ENCODE data around the gene SERPINB11.
"Not testable (repeated sequence)": the region's sequence is repeated elsewhere in the genome, so short reads cannot be mapped to it uniquely, and the experiment has no call there.

SERPINB11 gene

GRCh38 chr18:63702660-63703059 is at the start of gene SERPINB11:
SERPINB11 (plus strand) TSS chr18:63702960; CDS start chr18:63710194, 7,234 bp downstream.
- no peak within 1 kb of the TSS for H2AFZ ChIP-seq (ENCODE audit: low read depth, low read length)
- no peaks in the 10 kb centered on the region for H3K36me3 ChIP-seq (ENCODE audit: insufficient read depth, low read length)
- H3K4me3 ChIP-seq (ENCODE audit: low read length), result no peak within 1 kb of the TSS
- H3K9me3 ChIP-seq (ENCODE audit: low read length), result no peaks in the 10 kb centered on the region
- no peaks in the 10 kb centered on the region for H3K27me3 ChIP-seq (ENCODE audit: insufficient read depth, low read length)
- H3K4me1 ChIP-seq (ENCODE audit: insufficient read depth, low read length), result no peaks in the 10 kb centered on the region

- H3K36me3 ChIP-seq (ENCODE audit: insufficient read depth, low read length); H2AFZ ChIP-seq (ENCODE audit: low read depth, low read length); H3K4me3 ChIP-seq (ENCODE audit: low read length); H3K4me1 ChIP-seq (ENCODE audit: insufficient read depth, low read length); H3K9me3 ChIP-seq (ENCODE audit: low read length); H3K27me3 ChIP-seq (ENCODE audit: insufficient read depth, low read length): not testable (repeated sequence)
These were observed 43.8 kb upstream of the SERPINB11 start for GRCh38 chr18:63658920-63659319.

GRCh38 chr18:63661750-63662149 is 41.0 kb upstream of the SERPINB11 start, which contains the start of gene SERPINB3:
SERPINB3 (minus strand) TSS chr18:63661893; CDS start chr18:63661216, 677 bp downstream.
- not testable (repeated sequence) for H3K36me3 ChIP-seq (ENCODE audit: insufficient read depth, low read length); H3K9me3 ChIP-seq (ENCODE audit: low read length); H3K4me3 ChIP-seq (ENCODE audit: low read length); H2AFZ ChIP-seq (ENCODE audit: low read depth, low read length); H3K4me1 ChIP-seq (ENCODE audit: insufficient read depth, low read length); H3K27me3 ChIP-seq (ENCODE audit: insufficient read depth, low read length)

- no peaks in the 10 kb centered on the region for H3K27me3 ChIP-seq (ENCODE audit: insufficient read depth, low read length)
- no peak overlapping the region for H2AFZ ChIP-seq (ENCODE audit: low read depth, low read length)
- H3K4me1 ChIP-seq (ENCODE audit: insufficient read depth, low read length), result no peaks in the 10 kb centered on the region
- H3K4me3 ChIP-seq (ENCODE audit: low read length), result no peak overlapping the region
- no peaks in the 10 kb centered on the region for H3K36me3 ChIP-seq (ENCODE audit: insufficient read depth, low read length)
- H3K9me3 ChIP-seq (ENCODE audit: low read length), result no peaks in the 10 kb centered on the region
These were observed 38.2 kb upstream of the SERPINB11 start for GRCh38 chr18:63664571-63664970.

- H2AFZ ChIP-seq (ENCODE audit: low read depth, low read length), result no peak overlapping the region
- no peaks in the 10 kb centered on the region for H3K9me3 ChIP-seq (ENCODE audit: low read length)
- no peaks in the 10 kb centered on the region for H3K4me1 ChIP-seq (ENCODE audit: insufficient read depth, low read length)
These were observed 26.0 kb upstream of the SERPINB11 start for GRCh38 chr18:63676526-63677323.

GRCh38 chr18:63677500-63678225 is 25.1 kb upstream of the SERPINB11 start:
- Histone ChIP-seq H3K27me3 (ENCODE audit: insufficient read depth, low read length) (no peaks in the 10 kb centered on the region), H3K36me3 (ENCODE audit: insufficient read depth, low read length) (no peaks in the 10 kb centered on the region), H3K4me3 (ENCODE audit: low read length) (no peak overlapping the region), H3K9me3 (ENCODE audit: low read length) (no peaks in the 10 kb centered on the region), H3K4me1 (ENCODE audit: insufficient read depth, low read length) (no peaks in the 10 kb centered on the region), H2AFZ (ENCODE audit: low read depth, low read length) (no peak overlapping the region)

More at GRCh38 chr18:63676526-63677323, 26.0 kb upstream of the SERPINB11 start:
- Histone ChIP-seq H3K27me3 (ENCODE audit: insufficient read depth, low read length) (no peaks in the 10 kb centered on the region), H3K36me3 (ENCODE audit: insufficient read depth, low read length) (no peaks in the 10 kb centered on the region), H3K4me3 (ENCODE audit: low read length) (no peak overlapping the region)

GRCh38 chr18:63679820-63680606 is 22.7 kb upstream of the SERPINB11 start:
- no peak overlapping the region for H2AFZ ChIP-seq (ENCODE audit: low read depth, low read length)
- no peaks in the 10 kb centered on the region for H3K4me1 ChIP-seq (ENCODE audit: insufficient read depth, low read length)
- H3K27me3 ChIP-seq (ENCODE audit: insufficient read depth, low read length), result no peaks in the 10 kb centered on the region
- no peak overlapping the region for H3K4me3 ChIP-seq (ENCODE audit: low read length)
- H3K36me3 ChIP-seq (ENCODE audit: insufficient read depth, low read length), result no peaks in the 10 kb centered on the region
- H3K9me3 ChIP-seq (ENCODE audit: low read length), result no peaks in the 10 kb centered on the region

- H3K9me3 ChIP-seq (ENCODE audit: low read length), result no peaks in the 10 kb centered on the region
- H3K4me1 ChIP-seq (ENCODE audit: insufficient read depth, low read length), result no peaks in the 10 kb centered on the region
- H3K4me3 ChIP-seq (ENCODE audit: low read length), result no peak overlapping the region
- no peak overlapping the region for H2AFZ ChIP-seq (ENCODE audit: low read depth, low read length)
- H3K27me3 ChIP-seq (ENCODE audit: insufficient read depth, low read length), result no peaks in the 10 kb centered on the region
- H3K36me3 ChIP-seq (ENCODE audit: insufficient read depth, low read length), result no peaks in the 10 kb centered on the region
These were observed 21.1 kb upstream of the SERPINB11 start for GRCh38 chr18:63681449-63682340.

GRCh38 chr18:63683152-63683551 is 19.6 kb upstream of the SERPINB11 start:
- H3K36me3 ChIP-seq (ENCODE audit: insufficient read depth, low read length), result no peaks in the 10 kb centered on the region
- no peaks in the 10 kb centered on the region for H3K9me3 ChIP-seq (ENCODE audit: low read length)
- H3K4me1 ChIP-seq (ENCODE audit: insufficient read depth, low read length), result no peaks in the 10 kb centered on the region
- H3K27me3 ChIP-seq (ENCODE audit: insufficient read depth, low read length), result no peaks in the 10 kb centered on the region
- H3K4me3 ChIP-seq (ENCODE audit: low read length), result no peak overlapping the region
- no peak overlapping the region for H2AFZ ChIP-seq (ENCODE audit: low read depth, low read length)

- H3K9me3 ChIP-seq (ENCODE audit: low read length), result no peaks in the 10 kb centered on the region
- no peak overlapping the region for H2AFZ ChIP-seq (ENCODE audit: low read depth, low read length)
- no peaks in the 10 kb centered on the region for H3K27me3 ChIP-seq (ENCODE audit: insufficient read depth, low read length)
- H3K4me1 ChIP-seq (ENCODE audit: insufficient read depth, low read length), result no peaks in the 10 kb centered on the region
- no peak overlapping the region for H3K4me3 ChIP-seq (ENCODE audit: low read length)
- no peaks in the 10 kb centered on the region for H3K36me3 ChIP-seq (ENCODE audit: insufficient read depth, low read length)
These were observed 18.9 kb upstream of the SERPINB11 start for GRCh38 chr18:63683890-63684289.

GRCh38 chr18:63684718-63685117 is 18.0 kb upstream of the SERPINB11 start:
- no peaks in the 10 kb centered on the region for H3K27me3 ChIP-seq (ENCODE audit: insufficient read depth, low read length)

GRCh38 chr18:63686871-63687270 is 15.9 kb upstream of the SERPINB11 start:
- H3K27me3 ChIP-seq (ENCODE audit: insufficient read depth, low read length), result no peaks in the 10 kb centered on the region
- H3K4me1 ChIP-seq (ENCODE audit: insufficient read depth, low read length), result no peaks in the 10 kb centered on the region
- H2AFZ ChIP-seq (ENCODE audit: low read depth, low read length), result no peak overlapping the region
- H3K36me3 ChIP-seq (ENCODE audit: insufficient read depth, low read length), result no peaks in the 10 kb centered on the region
- no peaks in the 10 kb centered on the region for H3K9me3 ChIP-seq (ENCODE audit: low read length)
- no peak overlapping the region for H3K4me3 ChIP-seq (ENCODE audit: low read length)

More at GRCh38 chr18:63684718-63685117, 18.0 kb upstream of the SERPINB11 start:
- no peaks in the 10 kb centered on the region for H3K36me3 ChIP-seq (ENCODE audit: insufficient read depth, low read length)
- H2AFZ ChIP-seq (ENCODE audit: low read depth, low read length), result no peak overlapping the region
- H3K4me1 ChIP-seq (ENCODE audit: insufficient read depth, low read length), result no peaks in the 10 kb centered on the region
- H3K4me3 ChIP-seq (ENCODE audit: low read length), result no peak overlapping the region
- H3K9me3 ChIP-seq (ENCODE audit: low read length), result no peaks in the 10 kb centered on the region
